HG02981 (cell line): ENCODE results near the gene TMPRSS6.
"Not testable (repeated sequence)": the region's sequence is repeated elsewhere in the genome, so short reads cannot be mapped to it uniquely, and the experiment has no call there.

Experiments used
- ATAC-seq: cut with Tn5 transposase; IDR thresholded peaks from one replicate; pipeline ENCODE4 v1.9.1; 2021; ENCODE audit warnings: mild to moderate bottlenecking, moderate library complexity; ENCODE audit not compliant: unreplicated experiment

The TMPRSS6 gene

DNA sequence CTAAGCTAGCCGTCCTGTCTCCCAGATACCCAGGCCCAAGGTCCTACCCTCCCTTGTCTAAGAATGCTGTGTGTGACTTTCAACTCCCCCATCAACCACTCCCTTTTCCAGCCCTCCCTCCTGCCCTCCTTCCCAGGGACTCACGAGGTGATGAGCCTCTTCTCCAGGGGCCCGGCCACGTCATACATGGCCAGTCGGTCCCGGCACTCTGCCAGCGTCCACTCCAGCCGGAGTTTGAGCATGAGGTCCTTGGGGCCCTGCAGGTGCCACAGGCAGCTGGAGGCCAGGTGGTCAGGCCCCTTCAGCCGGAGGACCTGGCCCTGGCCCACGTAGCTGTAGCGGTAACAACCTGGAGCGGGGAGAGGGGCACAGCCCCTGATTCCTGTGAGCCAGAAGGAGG, 20.1 kb downstream of the TMPRSS6 start:
- ATAC-seq, result no peak

DNA sequence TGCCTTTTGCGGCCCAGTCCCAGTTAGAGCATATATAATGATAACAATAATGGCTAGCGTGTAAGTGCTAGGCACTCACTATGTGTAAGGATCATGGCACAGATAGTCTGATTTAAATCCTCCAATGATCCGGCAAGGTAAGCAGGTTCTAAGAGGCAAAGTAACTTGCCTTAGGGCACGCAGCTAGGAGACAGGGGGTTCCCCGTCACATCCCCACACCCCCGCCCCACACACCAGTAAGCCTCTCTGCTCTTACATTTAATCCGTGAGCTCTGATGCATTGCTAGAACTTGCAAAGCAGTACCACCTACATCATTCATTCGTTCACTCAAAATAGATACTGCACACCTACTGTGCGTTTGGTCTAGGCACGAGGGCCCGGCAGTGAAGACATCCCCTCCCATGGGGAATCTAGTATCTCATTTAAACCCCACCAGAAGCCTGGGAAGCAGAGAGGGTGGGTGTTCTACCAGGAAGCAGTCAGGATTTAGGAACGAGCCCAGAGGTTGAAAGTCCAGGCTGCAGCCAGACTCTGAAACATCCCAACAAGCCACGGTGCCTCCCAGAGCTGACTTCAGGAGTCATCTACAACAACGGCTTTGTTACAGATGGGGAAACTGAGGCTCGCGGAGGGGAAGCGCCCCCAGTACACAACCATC, 20.6 kb downstream of the TMPRSS6 start:
- ATAC-seq, result no peak

DNA sequence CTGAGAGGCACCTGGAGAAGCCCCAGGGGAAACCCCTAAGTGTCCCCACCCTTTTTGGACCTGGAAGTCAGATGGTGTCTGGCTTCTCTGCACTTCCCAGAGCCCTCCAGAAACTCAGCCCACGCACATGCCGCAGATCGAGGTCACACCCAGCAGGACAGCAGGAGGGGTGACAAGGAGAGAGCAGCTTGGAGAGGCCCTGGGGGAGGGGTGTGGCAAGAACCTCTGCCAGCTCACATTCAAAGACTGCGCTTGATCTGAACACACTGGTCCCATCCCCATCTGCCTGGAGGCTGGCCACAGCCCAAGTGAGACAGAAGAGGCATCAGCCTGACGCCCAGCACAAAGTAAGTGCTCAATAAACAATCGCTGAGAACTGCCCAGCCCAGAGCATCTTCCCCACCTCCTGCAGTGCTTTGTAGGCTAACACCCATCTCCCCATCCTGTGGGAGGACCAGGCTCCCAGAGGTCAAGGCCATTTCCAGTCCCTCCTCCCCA, 21.4 kb downstream of the TMPRSS6 start:
- no peak for ATAC-seq

DNA sequence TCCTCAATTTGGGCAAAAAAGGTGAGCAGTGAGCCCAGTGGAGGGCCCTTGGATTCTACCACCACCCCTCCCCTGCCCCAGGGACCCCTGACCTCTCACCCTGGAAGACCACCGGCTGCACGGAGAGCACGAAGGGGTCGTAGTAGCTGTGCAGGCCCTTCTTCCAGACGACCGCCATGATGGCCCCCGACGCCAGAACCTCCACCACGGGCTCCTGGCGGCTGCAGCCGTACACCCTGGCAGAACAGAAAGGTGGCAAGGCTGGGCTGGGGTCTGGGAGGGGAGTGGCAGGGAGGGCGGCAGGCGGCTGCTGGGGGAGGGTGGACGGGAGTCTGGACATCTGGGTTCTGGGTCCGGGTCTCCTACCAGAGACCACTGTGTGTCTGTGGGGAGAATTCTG, 23.3 kb downstream of the TMPRSS6 start:
- no peak for ATAC-seq

DNA sequence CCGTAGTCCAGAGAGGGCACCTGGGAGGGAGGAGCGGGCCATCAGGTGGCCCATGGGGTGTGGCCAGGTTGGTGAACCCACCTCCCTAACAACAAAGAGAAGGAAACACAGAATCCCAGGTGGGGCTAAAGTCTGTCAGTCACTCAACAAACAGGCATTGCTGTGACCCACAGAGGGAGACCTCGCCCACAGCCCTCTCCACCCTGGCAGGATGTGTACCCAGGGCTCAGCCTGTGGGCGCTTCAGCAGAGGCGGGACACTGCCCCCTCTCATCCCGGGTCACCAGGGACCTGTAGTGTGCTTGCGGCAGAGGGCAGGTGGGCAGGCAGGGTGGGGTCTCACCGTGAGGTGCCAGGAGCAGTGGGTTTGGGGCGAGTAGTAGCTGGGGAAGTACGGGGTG, 25.1 kb downstream of the TMPRSS6 start:
- ATAC-seq, result no peak

DNA sequence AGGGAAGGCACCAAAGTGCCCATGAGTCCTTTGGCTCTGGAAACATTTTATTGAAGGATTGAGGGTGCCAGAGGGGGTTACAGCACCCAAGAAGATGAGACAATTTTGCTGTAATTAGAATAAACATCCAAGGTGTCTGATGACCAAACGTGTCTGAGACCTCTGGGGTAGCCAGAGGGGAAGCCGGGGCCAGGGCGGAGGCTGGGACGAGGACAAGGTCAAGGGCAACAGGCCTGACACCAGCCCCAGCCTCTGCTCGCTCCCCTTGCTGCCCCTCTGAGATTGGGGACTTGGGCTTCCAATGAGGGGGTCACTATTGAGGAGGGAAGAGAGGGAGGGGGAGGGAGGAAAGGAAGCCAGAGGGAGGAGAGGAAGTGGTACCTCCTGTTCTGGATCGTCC, 25.6 kb downstream of the TMPRSS6 start:
- no peak for ATAC-seq

DNA sequence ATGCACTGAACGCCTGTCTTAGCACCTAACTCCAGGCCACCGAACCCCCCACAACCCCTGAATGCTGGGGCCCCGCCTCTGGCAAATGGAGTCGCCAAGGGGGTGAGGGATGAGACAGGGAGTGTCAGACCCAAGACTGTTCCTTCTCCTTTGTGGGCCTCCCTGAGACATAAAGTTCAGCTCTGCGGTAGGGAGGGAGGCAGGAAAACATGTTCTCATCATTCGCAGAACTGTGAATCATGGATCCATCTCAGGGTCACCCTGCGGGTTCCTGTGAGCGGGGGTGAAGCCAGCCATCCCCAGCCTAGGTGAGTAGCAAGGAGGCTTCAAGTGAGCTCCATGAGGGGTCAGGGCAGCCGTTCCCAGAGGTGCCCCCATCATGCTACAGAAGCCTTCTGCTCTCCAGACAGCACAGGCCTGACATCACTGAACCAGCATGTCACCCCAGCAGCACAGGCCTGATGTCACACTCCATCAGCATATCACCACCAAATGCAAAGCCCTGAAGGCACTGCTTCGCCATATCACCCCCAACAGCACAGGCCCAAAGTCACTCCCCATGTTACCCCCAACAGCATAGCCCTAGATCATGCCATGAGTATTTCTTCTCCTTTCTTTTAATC, 27.2 kb downstream of the TMPRSS6 start:
- no peak for ATAC-seq

DNA sequence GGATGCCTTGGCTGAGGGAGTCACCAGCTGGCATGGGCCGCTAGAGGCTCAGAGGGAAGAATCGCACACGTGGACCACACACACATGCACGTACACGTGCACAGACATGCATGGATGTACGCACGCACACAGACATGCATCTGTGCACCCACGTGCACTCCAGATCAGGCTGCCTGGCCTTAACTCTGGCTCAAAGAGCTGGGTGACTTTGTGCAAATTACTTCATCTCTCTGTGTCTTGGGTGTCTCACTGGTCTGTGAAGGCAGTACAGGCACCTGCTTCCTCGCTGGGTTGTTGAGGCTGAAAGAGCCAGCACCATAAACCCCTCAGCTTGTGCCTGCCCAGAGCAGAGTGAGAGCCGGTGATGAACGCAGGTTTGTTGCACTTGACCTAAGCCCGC, 28.7 kb downstream of the TMPRSS6 start:
- no peak for ATAC-seq

DNA sequence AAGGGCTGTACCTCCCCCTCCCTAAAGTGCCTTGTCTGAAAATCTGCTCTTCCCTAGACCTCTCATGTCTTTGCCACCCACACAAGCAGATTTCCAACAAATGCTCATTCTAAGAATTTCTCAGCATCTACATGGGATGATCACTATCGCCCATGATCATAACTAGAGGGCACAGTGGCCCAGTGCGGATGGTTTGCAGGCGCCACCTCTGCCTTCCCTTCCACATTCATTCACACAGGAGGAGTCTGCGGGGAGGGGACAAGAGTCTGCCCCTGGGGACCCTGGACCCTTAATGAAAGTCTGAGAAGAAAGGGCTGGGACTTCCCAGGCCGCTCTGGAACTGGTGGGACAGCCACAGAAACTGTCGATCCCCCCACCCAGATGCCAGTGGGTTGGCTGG, 29.1 kb downstream of the TMPRSS6 start:
- ATAC-seq, result no peak

DNA sequence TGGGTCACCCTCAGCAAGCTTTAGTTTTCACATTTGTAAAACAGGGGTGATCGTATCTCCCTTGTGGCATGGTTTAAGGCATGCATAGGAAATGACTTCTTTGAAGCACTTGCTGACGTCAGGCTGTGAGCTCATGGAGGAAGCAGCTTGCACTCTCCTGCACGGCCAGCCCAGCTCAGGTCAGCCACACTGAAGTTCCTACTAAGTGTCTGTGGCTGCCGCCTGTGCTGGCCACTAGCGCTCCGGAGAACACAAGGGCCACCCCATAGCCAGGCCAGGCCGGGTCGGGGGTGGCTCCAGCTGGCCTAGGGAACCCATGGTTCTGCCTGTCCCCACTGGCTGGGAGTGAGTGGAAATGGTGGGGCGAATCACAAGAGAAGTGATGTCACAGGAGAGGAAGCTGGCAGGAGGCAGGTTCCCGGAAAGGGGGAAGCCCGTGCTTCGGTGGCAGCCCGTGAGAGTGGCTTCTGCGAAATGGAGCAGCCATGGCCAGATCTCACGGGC, 29.8 kb downstream of the TMPRSS6 start:
- no peak for ATAC-seq

DNA sequence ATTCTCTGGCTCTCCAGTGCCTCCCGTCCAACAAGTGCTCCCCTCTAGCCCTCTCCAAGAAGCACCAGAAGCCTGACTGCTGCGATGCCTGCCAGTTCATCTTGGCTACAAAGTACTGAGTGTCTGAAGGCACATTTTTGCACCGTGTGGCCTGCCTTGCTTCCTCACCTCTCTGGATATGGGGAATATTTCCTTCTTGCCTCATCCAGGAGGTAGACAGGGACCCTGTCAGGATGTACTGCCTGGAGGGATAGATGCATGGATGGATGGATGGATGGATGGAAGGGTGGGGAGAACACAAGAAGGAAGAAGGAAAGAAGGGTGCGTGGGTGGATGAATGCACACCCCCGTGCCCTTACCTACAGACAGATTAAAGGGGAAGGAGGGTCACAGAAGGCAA, 30.4 kb downstream of the TMPRSS6 start:
- no peak for ATAC-seq

DNA sequence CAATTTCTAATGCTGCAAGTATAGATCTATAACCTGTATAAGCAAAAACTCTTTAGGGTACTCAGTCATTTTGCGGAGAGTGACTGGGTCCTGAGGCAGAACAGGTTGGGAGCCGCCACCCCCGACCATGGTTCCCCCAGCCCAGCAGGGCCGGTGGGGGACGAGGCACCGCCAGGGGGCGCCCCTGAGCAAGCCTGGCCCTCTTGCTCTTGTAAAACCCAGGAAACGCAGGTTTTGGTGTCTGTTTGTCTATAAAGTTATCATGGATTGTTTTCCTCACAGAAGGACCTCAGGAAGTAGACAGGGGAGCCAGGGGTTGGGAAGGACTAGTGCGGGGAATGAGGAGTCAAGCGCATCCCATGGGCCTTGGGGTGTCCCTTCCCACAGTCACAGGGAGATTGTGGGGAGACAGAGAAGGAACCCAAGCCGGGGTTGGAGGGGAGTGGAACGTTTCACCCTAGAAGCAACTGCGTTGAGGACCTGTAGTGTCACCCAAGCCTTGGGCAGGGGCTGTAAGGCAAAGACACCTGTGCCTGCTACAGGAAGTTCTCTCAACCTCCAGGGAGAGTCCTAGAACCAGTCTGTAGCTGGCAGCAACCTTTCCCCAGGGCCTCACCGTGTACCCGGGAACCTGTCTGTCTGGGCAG, 31.6 kb downstream of the TMPRSS6 start:
- no peak for ATAC-seq

DNA sequence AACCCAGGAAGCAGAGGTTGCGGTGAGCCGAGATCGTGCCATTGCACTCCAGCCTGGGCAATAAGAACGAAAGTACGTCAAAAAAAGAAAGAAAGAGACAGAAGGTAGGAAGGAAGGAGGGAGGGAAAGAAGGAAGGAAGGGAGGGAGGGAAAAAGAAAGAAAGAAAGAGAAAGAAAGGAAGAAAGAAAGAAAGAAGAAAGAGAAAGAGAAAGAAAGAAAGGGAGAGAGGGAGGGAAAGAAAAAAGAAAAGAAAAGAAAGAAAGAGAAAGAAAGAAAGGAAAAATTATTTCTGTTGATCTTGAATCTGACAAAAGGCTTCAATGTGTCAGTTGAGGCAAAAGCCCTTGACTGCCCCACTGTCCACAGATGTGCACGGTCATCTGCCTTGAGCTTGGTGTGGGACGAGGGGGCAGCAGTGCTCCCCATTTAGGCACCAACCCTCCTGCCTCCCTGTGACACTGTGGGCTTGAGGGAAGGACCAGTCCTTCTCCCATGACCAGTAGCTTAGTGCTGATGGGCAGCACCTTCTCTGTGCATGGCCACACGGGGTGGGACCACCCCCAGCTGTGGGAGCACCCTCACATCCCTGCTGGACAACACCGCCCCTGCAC, 33.6 kb downstream of the TMPRSS6 start:
- no peak for ATAC-seq

DNA sequence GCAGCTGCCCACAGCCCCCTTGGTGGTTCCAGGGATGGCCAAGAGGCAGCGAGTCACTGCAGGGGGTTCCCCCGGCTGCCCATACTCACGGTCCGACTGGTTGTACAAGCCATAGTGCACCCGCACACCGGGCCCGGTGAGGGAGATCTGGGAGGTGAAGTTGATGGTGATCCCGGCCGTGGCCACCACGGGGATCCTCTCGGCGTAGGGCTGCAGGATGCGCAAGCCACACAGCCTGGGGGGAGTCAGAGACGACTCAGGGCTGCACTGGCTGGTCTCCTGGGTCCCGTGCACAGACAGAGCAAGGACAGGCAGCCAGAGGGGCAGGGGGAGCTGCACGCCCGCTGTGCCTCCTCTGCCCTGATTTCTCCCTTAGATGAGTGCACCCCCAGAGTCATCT, 34.5 kb downstream of the TMPRSS6 start:
- ATAC-seq, result no peak

DNA sequence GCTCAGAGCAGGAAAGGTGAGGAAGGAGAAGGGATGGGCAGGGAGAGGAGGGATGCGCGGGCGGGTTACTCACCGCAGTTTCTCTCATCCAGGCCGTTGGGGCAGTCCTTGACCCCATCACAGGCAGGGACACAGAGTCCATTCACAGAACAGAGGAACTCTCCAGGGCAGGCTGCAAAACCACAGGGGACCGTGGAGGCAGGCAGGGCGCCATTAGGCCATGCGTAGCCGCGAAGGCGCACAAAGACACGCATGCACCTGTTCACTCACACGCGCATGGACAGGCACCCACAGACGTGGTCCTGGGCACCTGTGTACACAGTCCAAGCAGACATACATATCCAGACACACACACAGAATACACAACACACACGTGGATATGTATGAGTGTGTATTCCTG, 35.0 kb downstream of the TMPRSS6 start:
- ATAC-seq, result no peak

DNA sequence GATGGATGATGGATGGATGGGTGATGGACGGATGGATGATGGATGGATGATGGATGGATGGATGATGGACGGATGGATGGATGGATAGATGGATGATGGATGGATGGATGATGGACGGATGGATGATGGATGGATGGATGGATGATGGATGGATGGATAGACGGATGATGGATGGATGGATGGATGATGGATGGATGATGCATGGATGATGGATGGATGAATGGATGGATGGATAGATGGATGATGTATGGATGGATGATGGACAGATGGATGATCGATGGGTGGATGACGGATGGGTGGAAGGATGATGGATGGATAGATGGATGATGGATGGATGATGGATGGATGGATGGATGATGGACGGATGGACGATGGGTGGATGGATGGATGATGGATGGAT, 36.8 kb downstream of the TMPRSS6 start:
- no peak for ATAC-seq

DNA sequence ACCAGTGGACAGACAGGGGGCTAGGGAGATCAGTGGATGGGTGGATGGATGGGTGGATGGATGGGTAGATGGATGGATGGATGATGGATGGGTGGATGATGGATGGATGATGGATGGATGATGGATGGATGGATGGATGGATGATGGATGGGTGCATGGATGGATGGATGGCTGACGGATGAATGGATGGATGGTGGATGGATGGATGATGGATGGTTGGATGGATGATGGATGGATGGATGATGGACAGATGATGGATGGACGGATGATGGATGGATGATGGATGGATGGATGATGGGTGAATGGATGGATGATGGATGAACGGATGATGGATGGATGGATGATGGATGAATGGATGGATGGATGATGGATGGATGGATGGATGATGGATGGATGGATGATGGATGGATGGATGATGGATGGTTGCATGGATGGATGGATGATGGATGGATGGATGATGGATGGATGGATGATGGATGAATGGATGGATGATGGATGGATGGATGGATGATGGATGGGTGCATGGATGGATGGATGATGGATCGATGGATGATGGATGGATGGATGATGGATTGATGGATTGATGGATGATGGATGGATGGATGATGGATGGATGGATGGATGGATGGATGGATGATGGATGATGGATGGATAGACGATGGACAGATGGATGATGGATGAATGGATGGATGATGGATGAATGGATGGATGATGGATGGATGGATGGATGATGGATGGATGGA, 37.5 kb downstream of the TMPRSS6 start:
- not testable (repeated sequence) for ATAC-seq

DNA sequence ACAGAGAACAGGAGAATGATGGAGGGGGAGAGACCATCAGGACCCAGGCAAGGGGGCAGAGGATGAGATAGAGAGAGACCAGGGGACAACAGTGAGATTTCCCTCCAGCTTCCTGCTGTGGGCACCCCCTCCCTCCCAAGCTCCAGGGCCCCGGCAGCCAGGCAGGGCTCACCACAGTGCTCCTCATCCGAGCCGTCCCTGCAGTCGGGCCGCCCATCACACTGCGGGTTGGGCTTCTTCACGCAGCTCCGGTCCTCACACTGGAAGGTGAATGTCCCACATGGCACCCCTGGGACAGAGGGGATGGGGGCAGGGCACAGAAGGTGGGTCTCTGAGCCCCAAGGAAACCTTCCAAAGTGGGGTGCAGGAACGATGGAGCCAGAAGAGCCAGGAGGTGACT, 38.8 kb downstream of the TMPRSS6 start:
- no peak for ATAC-seq

DNA sequence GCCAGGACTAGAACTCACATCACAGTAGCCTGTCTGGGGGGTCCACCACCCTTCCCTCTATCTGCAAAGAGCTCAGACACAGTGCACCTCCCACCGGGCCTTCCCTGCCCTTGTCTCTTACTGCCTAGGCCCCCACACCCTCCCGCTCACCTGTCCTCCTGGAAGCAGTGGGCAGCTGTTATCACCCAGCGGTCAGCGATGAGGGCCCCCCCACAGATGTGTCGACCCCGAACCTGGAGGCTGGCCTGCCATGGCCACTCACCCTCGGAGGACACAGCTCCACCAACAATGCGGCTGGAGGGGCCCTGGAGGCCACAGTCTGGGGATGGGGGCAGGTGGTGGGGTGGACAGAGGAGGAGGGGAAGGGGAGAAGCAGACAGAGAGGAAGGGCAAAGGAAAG, 39.2 kb downstream of the TMPRSS6 start:
- ATAC-seq, result no peak

DNA sequence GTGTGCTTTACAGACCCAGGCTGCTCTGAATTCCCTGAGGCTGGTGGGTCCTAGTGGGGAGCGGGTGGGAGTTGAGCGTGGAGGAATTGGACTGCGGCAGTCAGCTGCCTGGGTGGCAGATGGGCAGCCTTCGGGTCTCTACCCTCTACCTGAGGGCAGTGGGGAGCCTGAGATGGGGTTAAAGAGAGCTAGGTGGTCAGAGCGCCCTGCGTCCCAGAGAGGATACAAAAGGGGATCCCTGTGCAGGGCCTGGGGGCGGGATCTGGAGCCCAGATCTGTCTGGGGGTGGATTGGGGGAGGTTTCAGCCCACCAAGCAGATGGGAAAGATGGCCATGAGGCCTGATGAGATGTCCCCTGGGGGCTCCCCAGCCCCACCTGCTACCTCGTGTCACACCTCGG, 39.8 kb downstream of the TMPRSS6 start:
- ATAC-seq, result no peak

DNA sequence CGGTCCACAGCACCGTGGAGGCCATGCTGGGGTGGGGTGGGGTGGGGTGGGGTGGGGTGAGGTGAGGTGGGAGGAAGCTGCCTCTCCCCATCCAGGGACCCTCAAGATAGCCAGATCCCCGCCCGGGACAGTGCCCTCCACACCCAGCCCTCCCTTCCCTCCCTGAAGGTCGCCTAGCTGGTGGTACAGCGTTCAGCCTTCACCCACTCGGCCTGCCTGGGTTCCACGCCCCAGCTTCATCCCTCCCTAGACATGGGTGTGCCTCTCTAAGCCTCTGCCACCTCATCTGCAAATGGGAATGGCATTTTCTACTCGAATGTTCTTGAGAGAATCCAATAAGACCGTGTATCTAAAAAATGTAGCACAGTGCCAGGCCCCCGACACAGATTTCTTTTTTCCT, 40.2 kb downstream of the TMPRSS6 start:
- no peak for ATAC-seq
